HG03565 (cell line): Measurements from ENCODE around the gene WDPCP.
"Not testable (repeated sequence)": the region's sequence is repeated elsewhere in the genome, so short reads cannot be mapped to it uniquely, and the experiment has no call there.

Experiments
- ATAC-seq: cut with Tn5 transposase; IDR thresholded peaks from one replicate; pipeline ENCODE4 v1.9.1; 2021; ENCODE audit warnings: mild to moderate bottlenecking, moderate library complexity; ENCODE audit not compliant: unreplicated experiment

WDPCP gene

GRCh38 chr2:63588385-63589147, at the start of gene WDPCP, which contains the start of gene MDH1:
WDPCP (minus strand) TSS chr2:63588477; CDS start chr2:63588271, 206 bp downstream.
MDH1 (plus strand) TSS chr2:63588963; CDS start chr2:63589044, 81 bp downstream.
- ATAC-seq, result peak; percentile 78

- ATAC-seq, result no peak
Measured at GRCh38 chr2:63632382-63632781, 44.1 kb upstream of the WDPCP start.

GRCh38 chr2:63631501-63631900, 43.2 kb upstream of the WDPCP start:
- no peak for ATAC-seq

GRCh38 chr2:63628403-63628942, 40.2 kb upstream of the WDPCP start:
- no peak for ATAC-seq

GRCh38 chr2:63627866-63628265, 39.6 kb upstream of the WDPCP start:
- no peak for ATAC-seq

GRCh38 chr2:63623763-63624162, 35.5 kb upstream of the WDPCP start:
- not testable (repeated sequence) for ATAC-seq

- no peak for ATAC-seq
Measured at GRCh38 chr2:63622751-63623150, 34.5 kb upstream of the WDPCP start.

GRCh38 chr2:63619328-63619727, 31.1 kb upstream of the WDPCP start:
- ATAC-seq, result no peak

GRCh38 chr2:63617366-63617765, 29.1 kb upstream of the WDPCP start:
- no peak for ATAC-seq

GRCh38 chr2:63614983-63615945, 27.0 kb upstream of the WDPCP start:
- no peak for ATAC-seq

GRCh38 chr2:63614448-63614968, 26.2 kb upstream of the WDPCP start:
- no peak for ATAC-seq

GRCh38 chr2:63613391-63613901, 25.2 kb upstream of the WDPCP start:
- no peak for ATAC-seq

GRCh38 chr2:63610525-63610924, 22.2 kb upstream of the WDPCP start:
- ATAC-seq, result no peak

GRCh38 chr2:63608865-63609264, 20.6 kb upstream of the WDPCP start:
- ATAC-seq, result not testable (repeated sequence)

GRCh38 chr2:63604666-63605065, 16.4 kb upstream of the WDPCP start:
- ATAC-seq, result no peak

GRCh38 chr2:63600881-63601460, 12.7 kb upstream of the WDPCP start:
- ATAC-seq, result no peak

- ATAC-seq, result no peak
Measured at GRCh38 chr2:63598981-63599380, 10.7 kb upstream of the WDPCP start.

GRCh38 chr2:63596401-63596883, 8.2 kb upstream of the WDPCP start:
- ATAC-seq, result no peak

GRCh38 chr2:63594660-63595059, 6.4 kb upstream of the WDPCP start:
- ATAC-seq, result no peak

GRCh38 chr2:63591566-63592175, 3.4 kb upstream of the WDPCP start:
- ATAC-seq, result no peak
